Thoracic aorta (tissue), 2 donors: Measurements from ENCODE around the gene NCKAP5. TPM values are rescaled to one million over a fixed set of nuclear protein-coding genes. Genes with fewer than 3 reads are reported as not detected.

Experiments
- ATAC-seq: fragments of 150-250 bp; one replicate; pipeline ENCODE4 v1.8.0; 2017; ENCODE audit warnings: low read depth; ENCODE audit not compliant: insufficient number of reproducible peaks, low FRiP score
- DNase-seq: peaks from one replicate; pipeline ENCODE4 v3.0.0-alpha.2; 2020; ENCODE audit warnings: low spot score
- H3K27ac ChIP-seq, 2 donors: fragments of 200-600 bp; sonication (generic); 1 replicate in 1 of 2; 2 replicates in 1 of 2; pipeline ENCODE4 v1.5.1; 2016; ENCODE audit warnings: mild to moderate bottlenecking in 2 of 2, moderate library complexity in 2 of 2
- H3K27me3 ChIP-seq: fragments of 200-600 bp; sonication (generic); replicated peaks from 2 replicates; pipeline ENCODE4 v1.6.0; 2016; ENCODE audit warnings: mild to moderate bottlenecking; ENCODE audit not compliant: insufficient read depth
- H3K36me3 ChIP-seq: fragments of 200-600 bp; sonication (generic); one replicate; pipeline ENCODE4 v1.5.1; 2016
- H3K4me1 ChIP-seq, 2 donors: fragments of 200-600 bp; sonication (generic); 1 replicate in 1 of 2; 2 replicates in 1 of 2; pipeline versions ENCODE4 v1.5.1 to v1.6.0; 2016; ENCODE audit warnings: low read depth in 2 of 2, mild to moderate bottlenecking in 1 of 2; ENCODE audit not compliant: control insufficient read depth in 1 of 2
- H3K4me3 ChIP-seq: fragments of 200-600 bp; sonication (generic); 2 replicates; pipeline ENCODE4 v1.5.1; 2016; ENCODE audit warnings: mild to moderate bottlenecking
- H3K9me3 ChIP-seq: fragments of 200-600 bp; sonication (generic); 2 replicates; pipeline ENCODE4 v1.5.1; 2016
- total RNA-seq, 2 donors: library from RNA; depleted of rRNA; stranded (reverse); fragments of >200 nt; gene quantifications; one replicate each; pipeline versions ENCODE4 v1.1.0 to v1.2.3, GENCODE V29; 2016
- TF ChIP-seq, protein P1 (sequence below): fragments of 200-600 bp; sonication (generic); IDR thresholded peaks from one replicate; pipeline ENCODE4 v1.5.1; 2019; ENCODE audit warnings: antibody characterized with exemption

Gene NCKAP5
- total RNA-seq, 2 donors from 2014 or later, result 1.2 to 1.9 TPM

DNA sequence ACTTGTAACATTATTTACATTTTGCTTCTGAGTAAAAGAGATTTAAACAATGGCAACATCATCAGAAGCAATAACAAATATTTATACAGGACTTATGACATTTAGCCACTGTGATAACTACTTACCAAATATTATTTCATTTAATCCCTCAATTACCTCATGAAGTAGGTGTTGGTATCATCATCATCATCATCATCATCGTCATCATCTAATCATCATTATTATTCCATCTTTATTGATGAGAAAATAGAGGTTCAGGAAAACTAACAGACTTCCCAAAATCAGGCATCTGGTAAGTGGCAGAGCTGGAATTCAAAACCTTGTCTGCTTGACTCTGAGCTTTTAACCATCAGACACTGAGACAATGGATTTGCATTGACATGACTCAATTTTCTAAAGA lies 204.4 kb downstream of the NCKAP5 start:
- H3K27ac ChIP-seq, result no peak overlapping the region
- DNase-seq (no peak), ATAC-seq (no peak)
- no peaks in the 10 kb centered on the region for H3K36me3 ChIP-seq
- no peak overlapping the region for H3K4me3 ChIP-seq
- H3K4me1 ChIP-seq, result no peaks in the 10 kb centered on the region
- H3K9me3 ChIP-seq, result no peaks in the 10 kb centered on the region
- H3K27me3 ChIP-seq, result no peaks in the 10 kb centered on the region
- TF ChIP-seq, protein P1, sequence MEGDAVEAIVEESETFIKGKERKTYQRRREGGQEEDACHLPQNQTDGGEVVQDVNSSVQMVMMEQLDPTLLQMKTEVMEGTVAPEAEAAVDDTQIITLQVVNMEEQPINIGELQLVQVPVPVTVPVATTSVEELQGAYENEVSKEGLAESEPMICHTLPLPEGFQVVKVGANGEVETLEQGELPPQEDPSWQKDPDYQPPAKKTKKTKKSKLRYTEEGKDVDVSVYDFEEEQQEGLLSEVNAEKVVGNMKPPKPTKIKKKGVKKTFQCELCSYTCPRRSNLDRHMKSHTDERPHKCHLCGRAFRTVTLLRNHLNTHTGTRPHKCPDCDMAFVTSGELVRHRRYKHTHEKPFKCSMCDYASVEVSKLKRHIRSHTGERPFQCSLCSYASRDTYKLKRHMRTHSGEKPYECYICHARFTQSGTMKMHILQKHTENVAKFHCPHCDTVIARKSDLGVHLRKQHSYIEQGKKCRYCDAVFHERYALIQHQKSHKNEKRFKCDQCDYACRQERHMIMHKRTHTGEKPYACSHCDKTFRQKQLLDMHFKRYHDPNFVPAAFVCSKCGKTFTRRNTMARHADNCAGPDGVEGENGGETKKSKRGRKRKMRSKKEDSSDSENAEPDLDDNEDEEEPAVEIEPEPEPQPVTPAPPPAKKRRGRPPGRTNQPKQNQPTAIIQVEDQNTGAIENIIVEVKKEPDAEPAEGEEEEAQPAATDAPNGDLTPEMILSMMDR, result no peak

DNA sequence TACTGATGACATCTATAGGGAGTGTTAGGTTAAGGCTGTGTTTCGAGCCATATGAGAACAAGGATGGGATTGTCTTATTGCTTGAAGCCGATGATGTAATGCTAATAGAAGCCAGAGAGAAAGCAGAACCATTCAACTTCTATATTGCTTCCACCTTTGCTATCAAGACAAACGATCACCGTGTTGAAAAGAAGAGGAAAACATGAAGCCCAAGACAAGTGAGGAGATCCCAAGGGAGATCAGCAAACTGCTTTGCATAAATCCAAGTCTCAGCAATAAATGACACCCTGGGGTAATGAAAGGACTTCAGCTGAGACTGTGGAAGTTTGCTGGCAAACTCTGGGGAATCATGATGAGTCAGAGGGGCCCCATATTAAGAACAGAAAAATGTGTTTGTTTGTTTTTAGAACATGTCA lies 206.2 kb downstream of the NCKAP5 start:
- Histone ChIP-seq H3K36me3 (no peaks in the 10 kb centered on the region), H3K4me1 (no peaks in the 10 kb centered on the region), H3K27me3 (no peaks in the 10 kb centered on the region), H3K4me3 (no peak overlapping the region), H3K27ac (no peak overlapping the region), H3K9me3 (no peaks in the 10 kb centered on the region)
- ATAC-seq (no peak), DNase-seq (no peak)
- TF ChIP-seq, protein P1, result no peak

DNA sequence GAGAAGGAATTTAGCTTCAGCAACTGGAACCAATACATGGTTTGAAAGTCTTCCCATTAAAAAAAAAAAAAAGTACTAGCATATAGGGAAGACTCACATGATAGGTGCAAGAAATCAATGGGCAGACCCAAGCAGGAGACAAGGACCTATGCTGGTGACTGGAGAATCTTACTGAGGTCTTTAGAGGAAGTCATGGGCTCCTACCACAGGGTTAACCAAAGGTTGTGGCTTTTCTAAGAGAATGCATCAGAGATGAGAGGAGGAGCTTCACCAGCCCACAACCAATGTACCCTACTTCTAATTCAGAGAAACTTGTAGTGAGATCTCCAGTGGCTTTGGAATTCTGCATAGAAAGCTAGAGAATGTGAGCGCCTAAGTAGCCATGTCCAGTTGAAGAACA lies 207.4 kb downstream of the NCKAP5 start:
- H3K4me1 ChIP-seq, result no peaks in the 10 kb centered on the region
- ATAC-seq (no peak), DNase-seq (no peak)
- no peaks in the 10 kb centered on the region for H3K27me3 ChIP-seq
- no peaks in the 10 kb centered on the region for H3K36me3 ChIP-seq
- H3K4me3 ChIP-seq, result no peak overlapping the region
- TF ChIP-seq, protein P1, result no peak
- no peak overlapping the region for H3K27ac ChIP-seq
- H3K9me3 ChIP-seq, result no peaks in the 10 kb centered on the region

DNA sequence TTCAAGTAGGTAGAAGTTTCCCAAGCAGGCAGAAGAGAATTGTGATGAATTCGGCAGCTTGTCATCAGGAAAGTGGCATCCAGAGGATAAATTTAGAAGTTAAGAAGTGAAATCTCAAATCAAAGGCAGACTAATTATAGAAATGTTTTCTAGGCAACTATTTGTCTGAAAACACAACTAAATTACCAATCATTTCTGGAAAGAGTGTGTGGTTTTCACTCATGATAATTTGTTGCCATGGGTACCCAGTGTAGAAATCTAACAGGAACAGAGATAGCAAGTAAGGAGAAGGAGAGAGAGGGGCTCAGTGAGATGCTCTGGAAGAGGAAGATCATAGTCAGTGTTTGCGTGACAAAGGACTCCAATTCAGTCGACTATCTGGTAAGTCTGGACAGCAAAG lies 208.1 kb downstream of the NCKAP5 start:
- no peaks in the 10 kb centered on the region for H3K36me3 ChIP-seq
- H3K4me1 ChIP-seq, result no peaks in the 10 kb centered on the region
- DNase-seq (no peak), ATAC-seq (no peak)
- no peaks in the 10 kb centered on the region for H3K9me3 ChIP-seq
- H3K4me3 ChIP-seq, result no peak overlapping the region
- no peak overlapping the region for H3K27ac ChIP-seq
- H3K27me3 ChIP-seq, result no peaks in the 10 kb centered on the region
- TF ChIP-seq, protein P1, result no peak

DNA sequence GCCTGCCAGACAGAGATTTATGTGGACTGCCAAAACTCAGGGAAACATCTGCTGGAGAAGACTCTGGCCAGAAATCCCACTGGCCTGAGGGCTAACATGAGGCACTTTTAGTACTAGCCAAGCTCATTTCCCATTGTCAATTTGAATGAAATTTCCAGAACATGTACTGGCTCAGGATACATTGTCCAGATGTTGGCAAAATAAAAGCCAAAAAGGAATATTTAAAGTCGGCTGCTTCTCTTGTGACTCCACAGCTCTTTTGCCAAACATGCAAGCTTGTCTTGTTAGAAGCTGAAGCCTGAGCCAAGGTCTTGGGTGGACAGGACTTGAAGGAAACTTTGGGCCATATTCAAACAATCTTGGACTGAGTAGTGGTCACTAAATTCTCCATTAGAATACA lies 215.5 kb downstream of the NCKAP5 start:
- Histone ChIP-seq H3K4me3 (no peak overlapping the region), H3K27me3 (no peaks in the 10 kb centered on the region), H3K4me1 (no peaks in the 10 kb centered on the region), H3K27ac (no peak overlapping the region), H3K36me3 (no peaks in the 10 kb centered on the region), H3K9me3 (no peaks in the 10 kb centered on the region)
- DNase-seq, result no peak
- TF ChIP-seq, protein P1, result no peak
- ATAC-seq, result no peak
